Measurements from ENCODE around the gene CYP27C1.
"Not testable (repeated sequence)": the region's sequence is repeated elsewhere in the genome, so short reads cannot be mapped to it uniquely, and the experiment has no call there.

Gene CYP27C1

DNA sequence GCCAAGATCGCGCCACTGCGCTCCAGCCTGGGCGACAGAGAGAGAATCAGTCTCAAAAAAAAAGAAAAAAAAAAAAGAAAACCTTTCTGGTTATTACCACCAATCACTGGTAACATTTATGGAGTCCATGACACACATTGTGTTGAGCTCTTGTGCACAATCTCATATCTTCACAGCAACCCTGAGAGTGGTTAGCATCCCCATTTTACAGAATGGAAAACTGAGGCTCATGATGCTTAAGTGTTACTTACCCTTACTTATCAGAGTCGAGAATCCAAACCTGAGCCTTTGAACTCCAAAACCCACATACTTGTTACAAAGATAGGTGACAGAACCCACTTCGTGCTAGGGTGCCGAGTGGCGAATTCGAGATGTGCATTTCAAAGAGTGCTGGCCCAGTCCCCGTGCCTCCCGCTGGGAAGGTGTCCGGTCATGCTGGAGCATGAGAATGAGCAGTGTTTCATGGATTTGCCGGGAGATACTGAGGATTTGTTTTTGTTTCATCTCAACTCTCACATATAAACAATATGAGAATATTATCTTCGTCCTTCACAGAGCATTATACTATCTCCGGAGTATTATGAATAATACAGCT, 50.9 kb downstream of the CYP27C1 start:
- no peak for DNase-seq

DNA sequence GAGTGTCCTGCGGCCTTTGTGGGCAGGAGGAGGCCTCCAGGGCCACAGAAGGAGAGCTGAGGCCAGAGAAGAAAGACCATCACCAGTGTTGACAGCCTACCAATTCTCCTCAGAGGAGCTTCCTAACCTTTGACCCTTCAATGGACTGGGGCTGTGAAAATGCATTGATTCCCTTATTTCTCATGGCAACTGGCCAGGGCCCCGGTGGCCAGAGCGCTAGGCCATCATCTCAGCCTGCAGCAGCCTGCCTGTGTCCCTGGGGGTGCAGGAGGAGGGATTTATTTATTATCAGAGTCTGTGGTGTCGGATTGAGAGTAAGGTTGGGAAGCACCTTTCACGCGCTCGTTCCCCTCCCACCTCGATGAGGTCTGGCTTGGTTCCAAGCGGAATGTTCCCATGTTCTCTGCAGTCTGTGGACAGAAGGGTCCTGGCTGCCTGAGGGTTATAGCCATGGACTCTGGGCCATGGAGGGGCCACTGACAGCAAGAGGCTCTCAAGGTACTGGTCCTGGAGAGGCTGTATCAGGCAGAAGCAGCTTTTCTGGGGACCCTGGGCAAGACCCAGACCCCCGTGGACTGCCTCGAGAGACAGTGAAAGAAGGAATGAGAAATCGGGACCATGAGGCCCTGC, 53.8 kb downstream of the CYP27C1 start:
- DNase-seq, result no peak

DNA sequence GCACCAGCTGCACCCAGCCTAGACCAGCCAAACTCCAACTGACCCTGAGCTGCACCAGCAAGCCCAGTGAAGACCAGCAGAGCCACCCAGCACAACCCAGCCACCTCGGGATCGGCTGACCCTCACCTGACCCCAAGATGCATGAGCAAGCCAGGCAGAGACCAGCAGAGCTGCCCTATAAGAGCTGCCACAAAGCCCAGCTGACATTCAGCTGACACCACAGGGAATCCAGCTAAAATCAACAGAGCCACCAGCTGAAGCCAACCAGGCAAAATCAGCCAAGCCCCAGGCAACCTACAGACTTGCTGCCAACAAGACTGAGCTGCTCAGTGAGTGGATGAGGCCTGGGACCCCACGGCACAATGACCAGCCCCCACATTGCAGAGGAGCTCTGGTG, 54.6 kb downstream of the CYP27C1 start:
- DNase-seq, result no peak

DNA sequence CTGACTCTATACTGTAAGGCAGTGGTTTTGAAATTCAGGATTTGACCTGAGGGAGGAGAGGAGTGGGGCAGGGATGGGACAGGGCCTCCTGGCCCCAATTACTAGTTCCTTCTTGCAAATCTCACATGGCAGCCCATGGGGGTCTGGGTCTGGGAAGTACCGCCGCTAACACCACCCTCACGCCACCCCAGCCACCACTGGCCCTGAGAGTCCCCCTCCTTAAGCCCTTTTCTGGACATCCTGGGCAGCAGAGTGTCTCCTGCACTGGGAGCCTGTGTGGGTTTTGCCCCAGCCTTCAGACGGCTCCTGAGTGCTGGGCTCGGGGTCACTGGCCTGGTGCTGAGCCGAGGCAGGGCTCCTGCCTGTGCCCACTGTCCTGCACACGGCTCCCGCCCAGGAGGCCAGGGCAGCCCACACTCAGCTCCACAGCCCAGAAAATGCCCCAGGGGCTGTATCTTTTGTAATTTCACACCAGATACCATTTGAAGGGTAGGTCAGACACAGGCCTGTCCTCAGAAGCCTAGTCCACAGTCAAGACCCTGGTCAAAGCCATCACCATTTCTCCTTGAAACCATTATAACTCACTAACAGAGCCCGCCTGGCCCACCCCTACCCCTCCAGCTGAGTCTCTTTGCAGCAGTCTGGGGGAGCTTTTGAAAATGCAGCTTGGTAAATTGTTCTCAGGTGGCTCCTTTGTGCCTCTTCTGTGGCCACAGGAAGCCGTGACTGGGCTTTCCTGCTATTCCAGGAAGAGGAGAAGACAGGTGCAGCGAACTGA, 55.1 kb downstream of the CYP27C1 start:
- DNase-seq, result no peak

DNA sequence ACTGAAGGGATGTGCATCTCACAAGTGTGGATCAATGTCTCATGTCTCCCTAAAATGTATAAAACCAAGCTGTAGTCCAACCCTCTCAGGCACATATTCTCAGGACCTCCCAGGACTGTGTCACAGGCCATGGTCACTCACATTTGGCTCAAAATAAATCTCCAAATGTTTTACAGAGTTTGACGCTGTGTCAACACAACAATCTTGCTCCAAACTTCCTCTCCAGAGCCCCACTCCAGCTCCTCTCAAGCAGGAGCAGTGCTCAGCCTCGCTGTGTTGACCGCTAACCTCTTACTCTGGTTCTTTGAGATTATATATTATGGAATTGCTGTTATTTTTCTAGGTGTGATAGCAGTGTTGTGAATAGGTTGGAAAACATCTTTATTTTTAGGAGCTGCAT, 56.2 kb downstream of the CYP27C1 start:
- no peak for DNase-seq

DNA sequence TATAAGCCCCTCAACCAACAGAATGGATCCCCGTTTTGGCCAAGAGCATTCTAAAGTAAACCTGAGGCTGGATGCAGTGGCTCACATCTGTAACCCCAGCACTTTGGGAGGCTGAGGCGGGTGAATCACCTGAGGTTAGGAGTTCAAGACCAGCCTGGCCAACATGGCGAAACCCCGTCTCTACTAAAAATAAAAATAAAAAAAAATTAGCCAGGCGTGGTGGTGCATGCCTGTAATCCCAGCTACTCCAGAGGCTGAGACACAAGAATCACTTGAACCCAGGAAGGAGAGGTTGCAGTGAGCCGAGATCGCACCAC, 57.1 kb downstream of the CYP27C1 start:
- not testable (repeated sequence) for DNase-seq

DNA sequence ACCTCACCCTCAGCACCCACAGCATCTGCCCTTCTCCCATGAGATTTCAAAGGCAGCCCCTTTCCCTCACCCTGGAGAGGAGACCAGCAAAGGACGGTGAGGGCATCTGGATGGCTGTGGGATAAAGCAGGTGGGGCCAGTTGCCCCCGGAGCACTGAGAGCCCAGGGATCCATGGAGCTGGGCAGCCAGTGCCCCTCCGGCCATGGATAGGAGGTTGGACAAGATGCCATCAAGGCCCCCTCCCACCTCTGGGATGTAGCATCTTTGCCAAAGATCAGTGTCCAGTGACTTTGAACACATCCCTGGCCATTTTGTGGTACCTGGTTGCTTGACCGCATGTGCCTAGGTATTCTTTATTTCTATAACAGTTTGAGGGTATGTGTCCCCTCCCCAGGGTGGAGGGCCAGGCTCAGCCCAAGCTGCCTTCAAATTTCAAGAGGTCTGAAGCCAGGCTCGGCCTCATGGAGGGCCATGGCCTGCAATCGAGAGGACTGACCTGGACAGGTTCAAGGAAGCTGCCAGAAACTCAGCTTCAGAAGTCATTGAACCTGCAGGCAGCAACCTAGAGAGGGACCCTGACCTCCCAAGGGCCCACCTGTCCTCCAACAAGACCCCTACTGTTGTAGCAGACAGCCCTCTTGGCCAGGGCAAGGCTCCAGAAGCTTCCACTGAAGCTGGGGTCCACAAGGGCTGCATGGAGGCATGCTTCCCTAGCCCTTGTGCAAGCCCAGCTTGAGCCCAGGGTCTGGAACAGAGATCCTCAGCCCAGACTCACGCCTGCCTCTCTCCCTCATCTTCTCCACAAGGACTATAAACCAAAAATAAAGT, 57.6 kb downstream of the CYP27C1 start:
- DNase-seq, result no peak

DNA sequence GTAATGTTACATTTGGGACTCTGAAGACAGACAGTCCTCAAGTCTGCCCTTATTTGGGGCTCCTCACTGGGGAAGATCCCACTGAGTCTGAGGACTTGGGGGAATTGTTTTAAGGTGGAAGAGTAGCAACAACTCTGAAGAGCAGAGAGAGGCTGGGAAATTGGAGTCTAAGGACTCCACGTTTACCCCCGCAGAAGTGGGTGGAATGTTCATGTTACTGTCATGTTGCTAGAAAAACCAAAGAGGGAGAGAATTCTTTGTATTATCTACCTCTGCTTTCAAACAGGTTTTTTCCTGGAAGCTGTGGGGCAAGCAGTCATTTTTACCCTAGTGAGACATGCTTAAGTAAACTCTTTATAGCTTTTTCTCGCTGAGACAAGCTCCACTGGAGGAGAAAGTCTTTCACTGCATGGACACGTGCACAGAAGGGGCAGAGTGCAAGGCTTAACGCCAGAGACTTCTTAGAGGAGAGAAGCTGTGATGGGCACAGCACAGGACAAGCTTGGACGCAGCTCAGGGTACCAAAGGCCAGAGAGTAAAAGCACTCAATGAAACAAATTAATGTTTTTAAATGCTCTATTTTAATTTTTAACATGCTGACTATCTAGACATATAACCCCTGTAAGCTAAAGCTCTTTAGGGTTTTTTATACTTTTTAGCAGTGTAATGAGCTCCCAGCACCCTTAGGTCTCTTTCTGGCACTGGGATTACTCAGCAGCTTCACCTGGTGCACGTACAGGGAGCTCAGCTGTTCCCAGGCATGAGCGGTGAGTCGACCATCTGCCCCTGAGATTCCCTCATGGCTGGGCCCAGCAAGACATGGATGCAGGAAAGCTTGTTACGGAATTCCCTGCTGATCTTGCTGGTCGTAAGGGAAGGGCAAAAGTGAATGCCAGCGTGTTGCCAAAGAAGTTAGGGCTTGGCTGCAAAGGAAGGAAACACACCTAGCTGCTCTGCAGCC, 58.6 kb downstream of the CYP27C1 start:
- DNase-seq, result no peak

DNA sequence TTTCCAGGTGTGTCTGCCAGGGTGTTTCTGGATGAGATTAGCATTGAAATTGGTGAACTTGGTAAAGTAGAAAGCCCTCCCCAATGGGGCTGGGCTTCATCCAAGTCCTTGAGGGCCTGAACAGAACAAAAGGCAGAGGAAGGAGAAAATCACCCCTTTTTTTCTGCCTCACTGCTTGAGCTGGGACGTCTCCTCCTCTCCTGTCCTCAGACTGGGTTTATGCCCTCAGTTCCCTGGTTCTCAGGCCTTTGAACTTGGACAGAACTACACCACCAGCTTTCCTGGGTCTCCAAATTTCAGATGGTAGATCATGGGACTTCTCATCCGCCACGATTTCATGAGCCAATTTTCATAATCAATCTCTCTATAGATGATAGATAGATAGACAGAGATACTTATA, 59.4 kb downstream of the CYP27C1 start:
- DNase-seq, result no peak

DNA sequence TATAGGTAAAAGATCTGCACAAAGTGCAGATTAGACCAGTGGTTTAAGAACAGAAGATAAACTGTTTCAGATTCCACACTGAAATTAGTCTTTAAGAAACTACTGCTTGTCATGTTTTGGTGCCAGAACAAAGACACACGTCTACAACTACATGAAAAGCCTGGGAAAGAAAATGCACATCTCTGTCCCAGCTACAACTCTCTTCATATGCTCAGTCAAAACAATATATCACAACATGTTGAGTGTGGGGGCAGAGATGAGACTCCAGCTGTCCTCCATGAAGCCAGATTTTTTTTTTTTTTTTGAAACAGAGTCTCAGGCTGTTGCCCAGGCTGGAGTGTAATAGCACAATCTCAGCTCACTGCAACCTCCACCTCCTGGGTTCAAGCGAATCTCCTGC, 60.6 kb downstream of the CYP27C1 start:
- DNase-seq, result no peak

DNA sequence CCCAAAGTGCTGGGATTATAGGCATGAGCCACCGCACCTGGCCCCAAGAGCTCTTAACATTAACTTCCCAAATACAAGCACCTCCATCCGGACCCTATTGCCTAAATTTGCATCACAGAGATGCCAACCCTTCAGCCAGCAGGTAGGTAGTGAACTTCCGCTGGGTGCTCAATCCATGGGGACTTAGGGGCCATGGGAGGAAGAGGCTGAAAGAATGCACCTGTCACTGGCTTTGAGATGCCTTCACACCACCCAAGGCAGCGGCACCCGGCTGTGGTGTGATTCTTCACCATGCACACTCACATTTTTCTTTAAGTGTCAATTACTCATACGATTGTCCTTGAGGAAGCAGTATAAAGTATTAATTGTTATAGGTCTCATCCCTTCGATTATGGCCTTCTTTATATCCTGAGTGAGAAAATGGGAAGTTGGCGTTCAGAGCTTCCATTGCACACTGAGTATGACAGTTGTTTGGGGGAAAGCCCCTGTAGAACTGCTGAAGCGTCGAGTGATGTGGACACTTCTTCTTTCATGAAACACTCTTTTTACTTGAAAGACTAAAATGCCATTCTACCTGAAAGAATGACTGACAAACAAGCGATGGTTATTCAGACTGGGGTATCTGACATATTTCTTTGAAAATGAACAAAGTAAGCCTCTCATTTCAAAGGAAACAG, 61.3 kb downstream of the CYP27C1 start:
- no peak for DNase-seq

DNA sequence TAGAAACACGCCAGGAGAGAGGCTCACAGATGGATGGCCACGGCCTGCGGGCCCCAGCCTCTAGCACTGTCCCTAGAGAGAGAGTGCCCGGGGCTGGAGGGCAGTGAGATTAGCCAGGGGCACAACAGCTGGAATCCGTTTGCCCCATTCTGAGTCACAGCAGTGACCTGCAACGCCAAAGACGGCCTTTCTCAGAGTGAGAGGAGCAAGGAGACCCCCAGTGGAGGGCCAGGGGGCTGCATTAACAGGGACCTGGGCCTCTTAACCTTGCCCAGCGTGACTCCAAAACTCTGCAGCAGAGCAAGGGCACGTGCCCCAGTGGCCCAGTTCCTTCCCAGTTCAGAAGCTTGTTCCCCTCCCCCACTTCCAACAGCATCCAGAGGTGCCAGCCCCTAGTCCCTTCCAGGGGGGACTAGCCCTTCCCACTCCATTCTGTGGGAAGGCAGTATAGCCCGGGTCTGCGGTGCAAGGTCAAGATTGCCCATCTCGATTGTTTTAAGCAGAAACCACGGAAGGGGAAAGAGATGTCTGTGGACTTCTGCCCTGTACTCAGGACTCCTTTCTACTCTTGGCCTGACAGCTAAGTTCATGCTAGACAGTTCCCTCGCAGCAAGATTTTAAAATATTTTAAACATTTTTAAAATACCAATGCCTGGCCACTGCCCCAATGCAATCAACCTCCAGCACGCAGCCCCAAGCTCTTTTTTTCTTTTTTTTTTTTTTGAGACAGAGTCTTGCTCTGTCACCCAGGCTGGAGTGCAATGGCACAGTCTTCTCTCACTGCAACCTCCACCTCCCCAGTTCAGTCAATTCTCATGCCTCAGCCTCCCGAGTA, 62.2 kb downstream of the CYP27C1 start:
- DNase-seq, result no peak

DNA sequence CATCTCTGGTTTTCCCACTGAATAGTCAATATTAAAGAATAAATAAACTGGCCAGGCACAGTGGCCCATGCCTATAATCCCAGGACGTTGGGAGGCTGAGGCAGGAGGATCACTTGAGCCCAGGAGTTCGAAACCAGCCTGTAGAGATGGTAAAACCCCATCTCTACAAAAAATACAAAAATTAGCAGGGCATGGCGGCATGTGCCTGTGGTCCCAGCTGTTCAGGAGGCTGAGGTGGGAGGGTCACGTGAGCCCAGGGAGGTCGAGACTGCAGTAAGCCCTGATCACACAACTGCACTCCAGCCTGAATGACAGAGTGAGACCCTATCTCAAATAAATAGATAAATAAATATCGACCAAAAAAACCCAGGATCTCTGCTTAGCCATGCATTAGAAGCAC, 63.0 kb downstream of the CYP27C1 start:
- no peak for DNase-seq

DNA sequence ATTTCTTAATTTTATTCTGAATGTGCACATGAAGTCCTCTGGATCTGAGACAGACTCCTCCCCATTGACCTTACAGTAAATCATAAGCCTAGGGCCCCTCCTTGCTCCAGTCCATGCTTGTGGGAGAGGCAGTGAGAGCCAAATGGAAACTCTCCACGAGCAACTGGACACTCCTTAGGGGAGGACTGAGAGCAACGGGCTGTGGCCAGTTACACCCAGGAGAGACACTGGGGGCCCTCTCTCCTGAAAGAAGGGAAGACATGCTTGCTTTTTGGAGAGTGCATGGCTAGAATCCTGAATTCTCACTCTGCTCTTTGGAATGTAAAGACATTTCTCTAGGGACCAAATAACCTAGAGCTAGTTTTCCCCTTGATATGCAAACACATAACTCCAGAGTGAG, 64.2 kb downstream of the CYP27C1 start:
- DNase-seq, result no peak

DNA sequence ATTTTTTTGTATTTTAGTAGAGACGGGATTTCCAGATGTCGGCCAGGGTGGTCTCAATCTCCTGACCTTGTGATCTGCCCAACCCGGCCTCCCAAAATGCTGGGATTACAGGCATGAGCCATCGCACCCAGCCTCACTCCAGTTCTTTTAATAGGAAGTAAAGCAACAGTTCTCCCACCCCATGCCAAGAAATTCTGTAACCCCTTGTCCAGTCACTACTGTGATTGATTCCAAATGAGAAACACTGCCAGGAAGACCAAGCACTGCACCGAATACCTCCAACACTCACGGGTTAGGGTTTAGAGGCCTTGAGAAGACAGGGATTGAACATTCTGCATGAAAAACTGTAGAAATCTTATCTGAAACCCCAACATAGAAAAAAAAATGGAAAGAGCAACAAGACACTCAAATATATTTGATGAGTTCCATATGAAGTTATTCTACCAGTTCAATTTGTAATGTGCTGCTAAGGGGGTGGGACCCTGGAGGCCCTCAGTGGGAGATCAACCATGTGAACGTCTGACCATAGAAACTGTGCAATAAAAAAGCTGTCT, 65.0 kb downstream of the CYP27C1 start:
- no peak for DNase-seq

DNA sequence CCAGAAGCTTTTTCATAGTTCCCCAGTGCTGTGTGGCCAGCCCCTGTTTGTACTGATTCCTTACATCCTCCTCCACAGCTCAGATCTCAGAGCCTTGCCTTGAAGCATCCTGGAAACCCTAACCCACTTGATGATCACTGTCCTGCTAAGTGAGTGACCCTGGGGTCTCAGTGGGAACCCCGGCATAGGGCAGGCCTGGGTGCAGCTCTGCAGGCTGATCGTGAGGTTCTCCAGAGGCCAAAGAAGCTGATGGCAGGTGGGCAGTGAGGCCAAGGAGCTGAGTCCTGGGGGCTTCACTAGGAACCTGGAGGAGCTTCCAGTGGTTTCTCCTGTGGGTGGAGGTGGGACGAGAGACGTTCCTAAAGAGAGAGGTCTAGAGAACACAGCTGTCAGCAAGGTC, 65.7 kb downstream of the CYP27C1 start:
- no peak for DNase-seq

DNA sequence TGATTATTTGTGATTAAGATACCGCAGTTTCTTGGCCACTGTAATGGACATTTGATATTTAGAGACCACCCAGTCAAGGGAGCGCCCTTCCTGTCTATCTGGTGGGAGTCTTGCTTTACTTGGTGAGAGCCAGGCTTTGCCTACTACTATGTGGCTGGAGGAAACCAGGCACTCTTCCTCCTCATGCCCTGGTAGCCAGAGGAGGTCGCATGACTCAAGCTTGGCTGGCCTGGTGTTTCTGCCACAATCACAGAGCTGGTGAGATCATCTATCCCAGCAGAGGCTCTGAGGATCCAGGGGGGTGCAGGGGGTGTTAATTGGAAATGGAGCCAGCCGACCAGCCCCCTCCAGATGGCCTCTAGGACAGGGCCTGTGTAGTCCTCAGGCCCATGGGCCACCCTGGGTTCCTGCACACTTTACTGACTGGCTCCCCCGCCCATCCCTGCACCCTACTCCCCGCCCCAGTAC, 66.4 kb downstream of the CYP27C1 start:
- DNase-seq, result no peak

DNA sequence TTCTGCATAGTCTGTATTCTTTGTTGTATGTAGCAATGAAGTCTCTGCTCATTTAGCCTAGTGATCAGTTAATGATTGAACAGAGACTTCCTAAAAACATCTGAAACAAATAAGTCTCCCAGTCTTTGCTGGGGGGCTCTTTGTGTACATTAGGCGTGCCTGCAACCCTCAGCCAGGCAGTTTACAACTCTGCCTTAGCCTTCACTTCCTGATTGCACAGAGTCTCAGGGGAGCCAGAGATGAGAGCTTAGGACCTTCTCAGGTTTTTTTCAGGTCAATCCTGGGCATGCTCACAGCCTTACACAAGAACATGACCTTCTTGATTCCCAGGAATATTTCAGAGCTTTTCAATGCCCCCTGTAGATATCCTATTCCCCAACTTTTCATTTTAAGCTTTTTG, 69.1 kb downstream of the CYP27C1 start:
- no peak for DNase-seq

DNA sequence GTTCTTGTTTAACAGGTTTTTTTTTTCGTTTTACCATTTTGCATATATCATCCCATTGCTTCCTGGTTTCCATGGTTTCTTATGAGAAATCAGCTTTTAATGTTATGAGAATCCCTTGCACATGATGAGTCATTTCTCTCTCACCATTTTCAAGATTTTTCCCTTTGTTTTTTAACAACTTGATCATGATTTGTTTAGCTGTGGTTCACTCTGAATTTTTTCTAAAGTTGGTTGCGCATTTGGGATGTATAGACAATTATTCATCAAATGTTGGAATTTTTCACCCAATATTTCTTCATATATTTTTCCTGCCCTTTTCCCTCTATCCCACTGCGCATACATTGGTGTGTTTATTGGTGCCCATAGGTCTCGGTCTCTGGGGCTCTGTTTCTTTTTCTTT, 70.7 kb downstream of the CYP27C1 start:
- no peak for DNase-seq

DNA sequence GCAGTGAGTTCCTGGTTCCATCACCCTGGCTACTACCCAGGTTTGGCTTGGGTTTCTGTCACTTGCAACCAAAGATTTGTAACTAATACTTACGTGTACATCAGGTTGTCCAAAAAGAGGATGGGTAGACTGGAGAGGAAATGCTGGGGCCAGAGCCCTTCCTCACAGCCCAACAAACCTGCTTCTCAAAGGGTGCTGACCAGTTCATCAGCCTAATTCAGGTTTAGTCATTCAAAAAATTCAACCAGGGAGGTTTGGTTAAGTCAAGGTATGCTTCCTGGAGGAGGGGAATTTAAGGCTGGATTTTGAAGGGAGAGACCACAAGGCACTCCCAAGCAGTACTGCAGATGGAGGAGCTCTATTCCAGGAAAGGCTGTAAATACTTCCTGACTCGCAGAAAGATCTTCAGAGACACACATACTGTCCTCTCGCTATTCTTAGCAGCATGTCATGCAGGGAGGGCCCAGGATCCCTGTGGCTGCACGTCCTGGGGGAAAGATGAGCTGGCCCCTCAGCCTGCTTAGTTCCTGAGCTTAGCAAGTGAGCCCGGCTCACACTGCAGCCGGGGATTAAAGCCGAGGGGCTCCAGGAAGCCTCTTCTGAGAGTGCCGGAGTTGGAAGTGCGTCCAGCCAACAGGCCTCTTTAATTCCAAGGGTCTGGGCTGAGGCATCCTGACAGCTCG, 73.1 kb downstream of the CYP27C1 start:
- DNase-seq, result no peak
